Measurements from ENCODE around the gene AKT2.
A peak's percentile ranks its signal among the peaks of the same experiment; 100 is the strongest.

Gene AKT2

GRCh38 chr19:40235238-40236025 is 49.7 kb downstream of the AKT2 start:
- DNase-seq (ENCODE audit: low read depth in 2 of 2): no peak

GRCh38 chr19:40234429-40235237 is 50.5 kb downstream of the AKT2 start:
- no peak for DNase-seq (ENCODE audit: low read depth in 2 of 2)

DNA sequence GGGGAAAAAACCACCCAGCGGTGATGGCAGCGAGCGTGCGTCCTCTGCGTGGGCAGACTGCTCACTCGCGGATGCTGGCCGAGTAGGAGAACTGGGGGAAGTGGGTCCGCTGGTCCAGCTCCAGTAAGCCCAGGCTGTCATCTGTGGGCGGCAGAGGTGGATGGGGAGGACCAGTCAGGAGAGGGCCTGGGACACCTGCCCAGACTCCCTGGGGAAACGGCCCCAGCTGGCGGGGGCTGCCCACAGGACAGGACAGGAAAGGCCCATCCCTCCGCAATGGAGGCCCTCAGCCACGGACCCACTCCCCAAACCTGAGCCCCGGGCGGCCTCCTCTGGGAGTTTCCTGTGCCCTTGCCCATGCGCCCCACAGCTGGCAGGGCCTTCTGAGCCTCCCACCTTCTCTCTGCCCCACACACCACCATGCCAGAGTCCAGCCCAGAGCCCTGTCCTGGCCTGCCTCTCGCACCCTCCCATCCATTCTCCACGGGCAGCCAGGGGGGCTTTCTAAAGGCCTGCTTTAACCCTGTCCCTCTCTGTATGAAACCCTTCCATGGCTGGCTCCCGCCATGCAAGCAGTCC is 51.2 kb downstream of the AKT2 start:
- no peak for DNase-seq (ENCODE audit: low read depth in 2 of 2)

DNA sequence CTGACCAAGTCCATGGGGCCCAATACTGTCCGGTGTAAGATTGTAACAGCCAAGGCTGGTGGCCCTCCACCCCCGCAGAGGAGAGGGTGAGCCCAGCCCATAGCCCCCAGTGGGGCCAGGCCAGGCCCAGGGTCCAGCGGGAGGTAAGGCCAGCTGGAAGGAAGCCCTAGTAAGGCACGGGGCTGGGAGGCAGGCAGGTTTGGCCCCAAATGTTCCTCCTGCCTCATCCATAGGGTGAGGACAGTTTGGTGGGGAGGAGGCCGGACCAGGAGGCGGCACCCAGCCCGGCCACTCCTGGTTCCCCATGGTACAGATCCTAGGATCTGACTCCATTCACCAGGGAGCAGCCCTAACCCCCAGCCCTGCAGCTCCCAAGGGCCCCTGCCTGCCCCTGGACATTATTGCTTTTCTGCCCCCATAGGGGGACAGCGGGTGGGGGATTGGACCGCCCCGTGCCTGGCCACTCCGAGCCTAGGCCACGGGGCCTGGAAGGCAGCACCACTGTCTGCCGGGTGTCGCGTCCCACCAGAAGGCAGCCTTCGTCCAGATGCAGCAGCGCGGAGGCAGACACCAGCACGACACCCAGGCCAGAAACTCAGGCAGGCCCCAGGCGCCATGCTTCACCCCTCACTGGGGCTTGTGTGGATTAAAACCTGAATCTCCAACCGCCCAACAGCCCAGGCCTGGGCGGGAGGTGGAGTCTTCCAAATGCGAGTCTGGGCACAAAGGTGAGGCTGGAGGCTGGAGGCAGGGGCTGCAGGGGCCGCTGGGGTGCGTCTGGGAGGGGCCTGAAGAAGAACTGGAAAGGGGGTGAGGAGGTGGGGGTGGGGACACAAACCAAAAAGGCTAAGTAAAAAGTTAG is 52.0 kb downstream of the AKT2 start:
- DNase-seq (ENCODE audit: low read depth in 2 of 2): no peak

GRCh38 chr19:40232479-40232878 is 52.7 kb downstream of the AKT2 start:
- DNase-seq (ENCODE audit: low read depth in 2 of 2): no peak

DNA sequence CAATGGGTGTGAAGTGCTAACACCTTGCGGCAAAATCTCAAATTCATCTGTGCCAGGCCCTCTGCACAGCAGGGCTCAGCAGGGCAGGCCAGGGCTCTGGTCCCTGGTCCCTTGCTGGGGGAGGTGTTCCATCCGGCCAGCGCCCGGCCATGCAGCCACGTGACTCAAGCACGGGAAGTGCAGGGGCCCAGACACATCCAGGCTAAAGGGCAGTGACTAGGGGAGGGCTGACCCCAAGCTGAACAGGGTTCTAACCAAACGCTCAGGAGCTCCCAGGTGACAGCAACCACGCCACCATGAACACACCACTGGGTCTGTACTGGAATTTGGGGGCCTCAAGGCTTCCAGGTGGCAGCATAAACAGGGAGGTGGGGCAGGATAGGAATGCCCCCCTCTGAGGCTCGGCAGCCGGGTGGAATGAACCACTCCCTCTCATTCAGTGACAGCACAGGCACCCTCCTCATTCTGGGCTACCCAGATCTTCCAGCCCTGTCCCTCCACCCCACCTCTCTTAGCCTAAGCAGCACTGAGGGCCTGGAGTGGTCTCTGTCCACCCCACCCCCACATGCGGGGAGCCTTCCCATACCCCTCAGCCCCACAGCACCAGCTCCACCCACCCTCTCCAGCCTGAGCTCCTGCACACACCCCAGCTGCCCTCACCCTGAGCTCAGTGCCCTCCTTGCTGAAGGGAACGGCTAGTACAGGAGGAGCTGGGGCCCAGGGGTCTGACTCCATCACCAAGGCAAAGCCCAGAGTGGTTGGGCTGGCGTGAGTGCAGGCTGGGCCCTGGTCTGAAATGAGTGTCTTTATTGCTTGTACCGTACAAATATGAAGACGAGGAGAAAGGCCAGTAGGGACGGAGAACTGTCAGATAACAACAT is 53.4 kb downstream of the AKT2 start:
- no peak for DNase-seq (ENCODE audit: low read depth in 2 of 2)

GRCh38 chr19:40231057-40231456 is 54.1 kb downstream of the AKT2 start:
- no peak for DNase-seq (ENCODE audit: low read depth in 2 of 2)

GRCh38 chr19:40229926-40230417 is 55.2 kb downstream of the AKT2 start:
- DNase-seq (ENCODE audit: low read depth in 2 of 2): no peak

DNA sequence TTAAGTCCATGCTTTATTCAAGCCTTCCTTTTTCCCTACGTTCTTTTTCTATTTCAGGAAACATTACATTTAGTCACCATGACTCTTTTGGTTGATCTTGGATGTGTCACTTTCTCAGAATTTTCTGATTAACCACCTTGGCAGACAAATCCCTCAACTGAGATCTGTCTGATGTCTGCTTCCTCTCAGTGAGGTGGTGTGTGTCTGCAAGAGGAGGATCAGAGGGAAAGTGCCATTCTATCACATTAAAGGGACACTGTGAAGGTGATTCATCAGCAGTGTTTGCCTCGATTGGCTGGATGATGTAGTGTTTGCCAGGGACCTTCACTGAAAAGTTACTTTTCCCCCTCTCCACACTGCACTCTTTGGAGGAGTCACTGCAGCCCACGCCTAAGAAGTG is 55.7 kb downstream of the AKT2 start:
- no peak for DNase-seq (ENCODE audit: low read depth in 2 of 2)

DNA sequence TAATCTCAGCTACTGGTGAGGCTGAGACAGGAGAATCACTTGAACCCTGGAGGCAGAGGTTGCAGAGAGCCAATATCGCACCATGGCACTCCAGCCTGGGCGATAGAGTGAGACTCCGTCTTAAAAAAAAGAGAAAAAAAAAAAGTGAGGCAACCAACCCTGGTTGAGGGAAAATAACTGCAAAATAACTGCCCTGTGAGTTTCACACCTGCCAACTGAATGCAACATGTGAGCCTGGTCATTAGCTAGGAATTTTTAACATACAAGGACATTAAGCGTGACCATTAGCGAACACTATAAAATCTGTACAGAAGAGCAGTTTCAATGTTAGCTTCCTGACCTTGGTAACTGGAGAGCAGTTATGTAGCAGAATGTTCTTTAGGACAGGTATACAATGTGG is 56.3 kb downstream of the AKT2 start:
- no peak for DNase-seq (ENCODE audit: low read depth in 2 of 2)

DNA sequence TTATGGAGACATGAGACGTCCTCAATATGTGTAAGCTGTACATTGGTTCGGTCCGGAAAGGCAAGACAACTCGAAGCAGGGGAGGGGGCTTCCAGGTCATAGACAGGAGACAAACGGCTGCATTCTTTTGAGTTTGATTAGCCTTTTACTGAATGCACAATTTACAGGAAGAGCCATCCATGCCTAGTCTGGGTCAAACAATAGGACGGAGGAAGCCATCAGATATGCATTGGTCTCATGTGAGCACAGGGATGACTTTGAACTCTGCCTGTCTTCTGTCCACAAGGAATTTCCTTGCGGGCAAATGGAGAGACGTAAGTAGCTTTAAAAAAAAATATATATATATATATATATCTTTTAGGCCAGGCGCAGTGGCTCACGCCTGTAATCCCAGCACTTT is 56.8 kb downstream of the AKT2 start:
- DNase-seq (ENCODE audit: low read depth in 2 of 2): no peak

GRCh38 chr19:40225440-40226305 is 59.5 kb downstream of the AKT2 start:
- no peak for DNase-seq (ENCODE audit: low read depth in 2 of 2)

DNA sequence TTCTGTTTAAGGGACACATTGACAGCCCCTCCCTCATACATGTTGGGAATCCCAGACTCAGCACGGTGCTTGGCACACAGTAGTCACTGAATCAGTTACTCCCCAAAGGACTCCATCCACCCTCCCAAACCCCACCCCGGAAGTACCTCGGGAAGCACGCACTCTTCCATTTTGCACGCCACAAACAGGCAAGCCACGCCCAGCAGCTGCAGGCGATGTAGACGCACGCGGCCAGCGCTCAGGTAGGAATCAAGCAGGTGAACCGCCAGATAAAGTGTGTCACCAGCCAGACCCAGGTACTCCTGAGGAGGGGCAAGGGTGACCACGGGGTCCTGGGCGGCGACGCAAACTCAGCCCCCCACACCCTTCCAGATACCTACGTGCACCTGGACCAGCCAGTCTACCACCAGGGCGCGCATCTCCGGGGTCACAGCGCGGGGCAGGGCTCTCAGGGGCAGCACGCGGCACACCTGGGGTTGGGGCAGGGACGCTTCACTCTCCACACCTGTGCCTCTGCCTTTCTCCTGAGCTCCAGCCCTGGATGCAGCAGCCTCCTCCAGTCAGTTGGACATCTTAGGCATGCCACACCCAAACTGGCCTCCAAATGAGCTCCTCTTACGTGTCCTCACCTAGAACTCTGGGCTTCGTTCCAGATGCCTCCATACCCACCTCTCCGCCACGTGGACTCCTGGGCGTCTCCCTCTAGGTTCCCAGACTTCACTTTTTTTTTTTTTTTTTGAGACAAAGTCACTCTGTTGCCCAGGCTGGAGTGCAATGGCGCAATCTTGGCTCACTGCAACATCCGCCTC is 60.6 kb downstream of the AKT2 start:
- DNase-seq (ENCODE audit: low read depth in 2 of 2): no peak

DNA sequence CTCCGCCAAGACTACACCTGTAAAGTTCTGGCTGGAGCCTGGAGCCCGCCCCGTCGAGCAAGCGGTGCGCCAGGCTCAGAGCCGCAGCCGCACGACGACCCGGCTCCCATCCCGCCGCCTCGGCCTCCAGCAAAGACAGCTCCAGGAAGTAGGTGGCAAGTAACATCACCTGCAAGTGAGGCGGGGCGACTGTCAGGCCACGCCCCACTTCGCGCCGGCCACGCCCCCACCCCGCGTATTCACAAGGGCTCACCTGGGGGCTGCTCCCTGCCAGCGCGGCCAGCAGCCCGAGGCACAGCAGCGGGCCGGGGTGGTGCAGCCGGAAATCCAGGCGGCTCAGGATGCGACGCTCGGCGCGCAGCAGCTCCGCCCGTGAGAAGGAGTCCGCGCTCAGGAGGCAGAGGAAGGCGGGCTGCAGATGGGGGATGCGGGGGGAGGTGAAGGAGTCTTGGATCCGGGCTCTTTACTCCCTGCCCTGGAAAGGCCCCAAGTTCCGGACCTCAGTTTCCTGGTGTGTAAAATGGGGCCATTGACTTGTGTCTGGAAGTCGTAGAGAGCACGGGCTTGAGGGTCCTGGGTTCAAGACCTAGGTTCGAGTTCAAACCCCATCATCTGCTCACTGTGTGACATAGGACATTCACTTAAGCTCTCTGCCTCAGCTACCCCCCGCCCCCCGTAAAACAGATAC is 61.9 kb downstream of the AKT2 start:
- no peak for DNase-seq (ENCODE audit: low read depth in 2 of 2)

DNA sequence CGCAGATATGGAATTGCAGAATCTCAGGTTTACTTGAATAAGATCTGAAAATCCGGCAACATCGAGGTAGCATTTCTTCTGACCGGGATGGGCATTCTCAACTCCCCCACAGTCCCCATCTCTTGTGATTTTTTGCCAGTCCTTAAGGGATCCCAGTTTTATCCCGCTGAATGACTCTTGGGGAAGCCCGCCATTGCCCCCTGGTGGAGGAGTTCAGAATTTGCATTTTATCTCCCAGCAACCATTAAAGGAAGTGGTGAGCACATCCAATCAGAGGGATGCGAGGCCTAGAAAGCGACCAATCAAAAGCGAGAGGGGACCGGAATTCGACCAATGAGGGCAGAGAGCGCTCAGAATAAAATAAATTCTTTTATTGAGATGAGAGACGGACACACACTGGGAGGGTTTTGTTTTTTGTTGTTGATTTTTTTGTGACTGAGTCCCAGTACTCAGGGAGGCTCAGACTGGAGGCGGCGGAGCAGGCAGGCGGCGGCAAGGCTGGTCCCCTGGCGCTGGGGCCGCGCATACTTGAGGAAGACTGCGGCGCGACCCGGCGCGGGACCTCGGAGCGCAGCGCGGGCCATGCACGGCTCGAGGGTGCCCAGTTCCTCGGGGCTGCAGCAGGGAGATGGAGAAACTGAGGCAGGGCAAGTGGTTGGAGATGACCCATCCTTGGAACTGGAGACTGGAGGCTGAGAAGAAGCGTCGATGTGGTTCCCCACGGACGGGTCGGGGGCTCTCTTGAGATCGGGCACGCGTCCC is 63.1 kb downstream of the AKT2 start:
- peak; percentile 41 to 60 for DNase-seq (ENCODE audit: low read depth in 2 of 2)

- DNase-seq (ENCODE audit: low read depth in 2 of 2): no peak
Observed at GRCh38 chr19:40220674-40221073, 64.5 kb downstream of the AKT2 start.

- no peak for DNase-seq (ENCODE audit: low read depth in 2 of 2)
Observed at GRCh38 chr19:40219721-40220276, 65.3 kb downstream of the AKT2 start.
